ENCODE measurements around the gene CAPZB.

CAPZB gene

GRCh38 chr1:19328486-19328885 lies 156.9 kb downstream of the CAPZB start:
- peaks cover 3 to 60% (median 20%) of the 10 kb centered on the region in 11 experiments; a peak in 18 of 22 replicates for H3K36me3 ChIP-seq

GRCh38 chr1:19327736-19328135 lies 157.6 kb downstream of the CAPZB start:
- Histone ChIP-seq H4K20me1 (peaks cover 0 to 80% (median 20%) of the 10 kb centered on the region in 11 experiments; a peak in 13 of 22 replicates), H3K4me2 (no peak overlapping the region), H3K4me3 (no peak overlapping the region), H3K4me1 (peaks cover 38 to 60% (median 45%) of the 10 kb centered on the region in 10 experiments), H3K27ac (no peak overlapping the region), H3K27me3 (no peaks in the 10 kb centered on the region), H3K36me3 (peaks cover 3 to 66% (median 22%) of the 10 kb centered on the region in 11 experiments; a peak in 18 of 22 replicates), H3K9me3 (replicated peaks in 1 of 11) (no peaks in the 10 kb centered on the region), H3K9ac (no peak overlapping the region)
- TF ChIP-seq Cebpa-rat (IDR thresholded peaks at IDR 0.05) = no peak

More at GRCh38 chr1:19328486-19328885, 156.9 kb downstream of the CAPZB start:
- Histone ChIP-seq H3K4me2 (no peak overlapping the region), H4K20me1 (peaks cover 0 to 79% (median 19%) of the 10 kb centered on the region in 11 experiments; a peak in 13 of 22 replicates), H3K27me3 (no peaks in the 10 kb centered on the region), H3K9ac (no peak overlapping the region), H3K9me3 (replicated peaks in 1 of 11) (no peaks in the 10 kb centered on the region), H3K4me1 (peaks cover 30 to 56% (median 37%) of the 10 kb centered on the region in 10 experiments), H3K4me3 (no peak overlapping the region), H3K27ac (no peak overlapping the region)
- no peak for TF ChIP-seq Cebpa-rat (IDR thresholded peaks at IDR 0.05)

- TF ChIP-seq Cebpa-rat (IDR thresholded peaks at IDR 0.05) = no peak
- Histone ChIP-seq H3K4me1 (peaks cover 42 to 60% (median 49%) of the 10 kb centered on the region in 10 experiments), H3K4me3 (no peak overlapping the region), H3K27ac (no peak overlapping the region), H3K27me3 (no peaks in the 10 kb centered on the region), H3K9ac (no peak overlapping the region; a peak in 1 of 22 replicates), H4K20me1 (peaks cover 0 to 75% (median 20%) of the 10 kb centered on the region in 11 experiments; a peak in 13 of 22 replicates), H3K36me3 (peaks cover 3 to 69% (median 22%) of the 10 kb centered on the region in 11 experiments; a peak in 18 of 22 replicates), H3K9me3 (replicated peaks in 1 of 11) (no peaks in the 10 kb centered on the region), H3K4me2 (peak overlapping the region in 1 of 11 experiments; percentile 79; a peak in 2 of 22 replicates)
Observed at GRCh38 chr1:19327301-19327700, 158.0 kb downstream of the CAPZB start.

GRCh38 chr1:19326748-19327065 lies 158.6 kb downstream of the CAPZB start:
- Histone ChIP-seq H3K4me2 (peak overlapping the region; percentile 32 to 99 (median 76); a peak in 21 of 22 replicates), H3K36me3 (peaks cover 3 to 75% (median 22%) of the 10 kb centered on the region in 11 experiments; a peak in 18 of 22 replicates), H3K9me3 (replicated peaks in 1 of 11) (no peaks in the 10 kb centered on the region), H3K9ac (peak overlapping the region in 8 of 11 experiments; percentile 11 to 57 (median 44); a peak in 8 of 22 replicates), H3K27me3 (no peaks in the 10 kb centered on the region), H3K4me3 (peak overlapping the region in 1 of 10 experiments; percentile 16; a peak in 1 of 20 replicates), H3K27ac (peak overlapping the region in 7 of 11 experiments; percentile 14 to 64 (median 53); a peak in 10 of 22 replicates), H4K20me1 (peaks cover 0 to 75% (median 20%) of the 10 kb centered on the region in 11 experiments; a peak in 13 of 22 replicates), H3K4me1 (peaks cover 48 to 60% (median 54%) of the 10 kb centered on the region in 10 experiments)
- no peak for TF ChIP-seq Cebpa-rat (IDR thresholded peaks at IDR 0.05)

- no peak for TF ChIP-seq Cebpa-rat (IDR thresholded peaks at IDR 0.05)
- H3K4me2 ChIP-seq = peak overlapping the region; percentile 32 to 99 (median 76); a peak in 21 of 22 replicates
- no peaks in the 10 kb centered on the region for H3K9me3 ChIP-seq (replicated peaks in 1 of 11)
- peak overlapping the region in 8 of 11 experiments; percentile 27 to 57 (median 44); a peak in 12 of 22 replicates for H3K9ac ChIP-seq
- peaks cover 0 to 75% (median 20%) of the 10 kb centered on the region in 11 experiments; a peak in 13 of 22 replicates for H4K20me1 ChIP-seq
- H3K27me3 ChIP-seq = no peaks in the 10 kb centered on the region
- peak overlapping the region in 2 of 10 experiments; percentile 16 to 32; a peak in 3 of 20 replicates for H3K4me3 ChIP-seq
- H3K27ac ChIP-seq = peak overlapping the region in 8 of 11 experiments; percentile 14 to 64 (median 50); a peak in 13 of 22 replicates
- peaks cover 3 to 80% (median 22%) of the 10 kb centered on the region in 11 experiments; a peak in 18 of 22 replicates for H3K36me3 ChIP-seq
- peaks cover 50 to 64% (median 59%) of the 10 kb centered on the region in 10 experiments for H3K4me1 ChIP-seq
Observed at GRCh38 chr1:19325958-19326747, 159.2 kb downstream of the CAPZB start.

- Histone ChIP-seq H3K36me3 (peaks cover 3 to 80% (median 22%) of the 10 kb centered on the region in 11 experiments; a peak in 18 of 22 replicates), H3K4me2 (peak overlapping the region; percentile 32 to 99 (median 76); a peak in 21 of 22 replicates), H3K9me3 (replicated peaks in 1 of 11) (no peaks in the 10 kb centered on the region), H3K4me3 (no peak overlapping the region), H3K4me1 (peaks cover 50 to 68% (median 66%) of the 10 kb centered on the region in 10 experiments), H4K20me1 (peaks cover 0 to 71% (median 20%) of the 10 kb centered on the region in 11 experiments; a peak in 12 of 22 replicates), H3K9ac (peak overlapping the region in 6 of 11 experiments; percentile 15 to 53 (median 31); a peak in 3 of 22 replicates), H3K27me3 (no peaks in the 10 kb centered on the region), H3K27ac (peak overlapping the region in 5 of 11 experiments; percentile 34 to 64 (median 45); a peak in 8 of 22 replicates)
- TF ChIP-seq Cebpa-rat (IDR thresholded peaks at IDR 0.05) = no peak
Observed at GRCh38 chr1:19325368-19325957, 159.9 kb downstream of the CAPZB start.

GRCh38 chr1:19324665-19324990 lies 160.7 kb downstream of the CAPZB start:
- Histone ChIP-seq H3K9me3 (replicated peaks in 1 of 11) (no peaks in the 10 kb centered on the region), H3K4me3 (no peak overlapping the region), H4K20me1 (peaks cover 0 to 71% (median 20%) of the 10 kb centered on the region in 11 experiments; a peak in 12 of 22 replicates), H3K27me3 (no peaks in the 10 kb centered on the region), H3K9ac (no peak overlapping the region), H3K27ac (no peak overlapping the region), H3K4me2 (peak overlapping the region; percentile 22 to 99 (median 74); a peak in 20 of 22 replicates), H3K36me3 (peaks cover 3 to 84% (median 22%) of the 10 kb centered on the region in 11 experiments; a peak in 18 of 22 replicates), H3K4me1 (peaks cover 51 to 76% (median 74%) of the 10 kb centered on the region in 10 experiments)
- no peak for TF ChIP-seq Cebpa-rat (IDR thresholded peaks at IDR 0.05)

- TF ChIP-seq Cebpa-rat (IDR thresholded peaks at IDR 0.05) = no peak
- H3K36me3 ChIP-seq = peaks cover 3 to 84% (median 22%) of the 10 kb centered on the region in 11 experiments; a peak in 17 of 22 replicates
- no peaks in the 10 kb centered on the region for H3K9me3 ChIP-seq (replicated peaks in 1 of 11)
- H3K9ac ChIP-seq = no peak overlapping the region
- peaks cover 0 to 76% (median 20%) of the 10 kb centered on the region in 11 experiments; a peak in 12 of 22 replicates for H4K20me1 ChIP-seq
- H3K27ac ChIP-seq = no peak overlapping the region
- H3K4me3 ChIP-seq = no peak overlapping the region
- H3K4me2 ChIP-seq = peak overlapping the region; percentile 22 to 99 (median 74); a peak in 21 of 22 replicates
- H3K4me1 ChIP-seq = peaks cover 56 to 81% (median 79%) of the 10 kb centered on the region in 10 experiments
- H3K27me3 ChIP-seq = no peaks in the 10 kb centered on the region
Observed at GRCh38 chr1:19323987-19324664, 161.2 kb downstream of the CAPZB start.
